HepG2 (cell line): ENCODE measurements around the gene SYCE1. TPM values are rescaled to one million over a fixed set of nuclear protein-coding genes. Genes with fewer than 3 reads are reported as not detected.
"Not testable (repeated sequence)": the region's sequence is repeated elsewhere in the genome, so short reads cannot be mapped to it uniquely, and the experiment has no call there.

Source experiments
- ATAC-seq: fragments of 200-7000 bp; cut with Tn5 transposase; 3 replicates; pipeline ENCODE4 v1.9.1; 2020; ENCODE audit warnings: mild to moderate bottlenecking, moderate library complexity
- BruUV-seq: library from RNA; stranded (reverse); fragments of 400-500 nt; replicated peaks from 2 replicates; lab custom pipeline; 2021; lab: Mats Ljungman, UMichigan
- CTCF ChIA-PET: fragments of 300-600 bp; formaldehyde crosslinking; extraction: SDS; loops from one replicate; lab custom pipeline; 2021; ENCODE audit warnings: low total read pairs, inconsistent platforms, low intra/inter-chr PET ratio; lab: Yijun Ruan, JAX
- POLR2A ChIA-PET: fragments of 350-600 bp; sonication (Branson Sonifier 250); formaldehyde crosslinking; loops from one replicate; lab custom pipeline; 2020; ENCODE audit warnings: antibody characterized with exemption, inconsistent platforms; lab: Yijun Ruan, JAX
- DNase-seq: peaks from one replicate; pipeline ENCODE4 v3.0.0-alpha.2; 2015; ENCODE audit warnings: low spot score
- FAIRE-seq: peaks from 3 replicates; lab custom pipeline; 2011; peaks lifted over from hg19 to GRCh38; lab: Jason Lieb, UNC
- H2AFZ ChIP-seq: one replicate; pipeline ENCODE4 v1.6.1; 2011; ENCODE audit warnings: low read length, inconsistent platforms
- H3K27ac ChIP-seq: fragments of 300-600 bp; 3 replicates; pipeline ENCODE4 v1.8.0; 2011; ENCODE audit warnings: mixed run types, mild to moderate bottlenecking, mixed read lengths, low read length, inconsistent platforms; ENCODE audit not compliant: insufficient read depth; ENCODE audit errors: extremely low read length
- H3K27me3 ChIP-seq, 2 experiments: fragments of 200-600 bp in 1 of 2; 2 replicates in 1 of 2; 3 replicates in 1 of 2; pipeline versions ENCODE4 v1.6.0 to v1.8.0; 2011; ENCODE audit warnings: low read length in 2 of 2, mild to moderate bottlenecking in 2 of 2, moderate library complexity in 2 of 2, inconsistent platforms in 1 of 2; ENCODE audit not compliant: insufficient read depth in 2 of 2, control insufficient read depth in 1 of 2
- H3K36me3 ChIP-seq, 2 experiments: fragments of 200-600 bp in 1 of 2; replicated peaks in 1 of 2; 2 replicates in 1 of 2; 3 replicates in 1 of 2; pipeline versions ENCODE4 v1.5.1 to v1.8.0; 2011; ENCODE audit warnings: low read length in 2 of 2, inconsistent platforms in 1 of 2; ENCODE audit not compliant: insufficient read depth in 2 of 2, control insufficient read depth in 1 of 2
- H3K4me1 ChIP-seq: 2 replicates; pipeline ENCODE4 v1.5.1; 2012; ENCODE audit warnings: low read length, inconsistent platforms; ENCODE audit not compliant: insufficient read depth
- H3K4me2 ChIP-seq: 2 replicates; pipeline ENCODE4 v1.6.0; 2011; ENCODE audit warnings: low read depth, low read length, inconsistent platforms
- H3K4me3 ChIP-seq, 3 experiments: fragments of 200-600 bp in 1 of 3; sonication (generic), shearing (Covaris generic) in 1 of 3; replicated peaks in 1 of 3; 2 replicates each; pipeline ENCODE4 v1.5.1; 2011 to 2016; ENCODE audit warnings: low read length in 3 of 3, inconsistent platforms in 2 of 3, low read depth in 2 of 3, mild to moderate bottlenecking in 2 of 3, control low read depth in 1 of 3, mixed read lengths in 1 of 3; ENCODE audit not compliant: insufficient read depth in 1 of 3
- H3K79me2 ChIP-seq: one replicate; pipeline ENCODE4 v1.6.1; 2011; ENCODE audit warnings: low read length, inconsistent platforms; ENCODE audit not compliant: insufficient read depth
- H3K9ac ChIP-seq: 2 replicates; pipeline ENCODE4 v1.6.0; 2011; ENCODE audit warnings: mild to moderate bottlenecking, low read depth, low read length, inconsistent platforms; ENCODE audit not compliant: insufficient read depth
- H3K9me3 ChIP-seq: 2 replicates; pipeline ENCODE4 v1.5.1; 2012; ENCODE audit warnings: mild to moderate bottlenecking, low read length
- H4K20me1 ChIP-seq: 2 replicates; pipeline ENCODE4 v1.6.0; 2011; ENCODE audit warnings: inconsistent platforms, mild to moderate bottlenecking, low read length, moderate library complexity; ENCODE audit not compliant: insufficient read depth
- ASH2L ChIP-seq: fragments of 300-600, 200-600 bp; sonication (generic); IDR thresholded peaks from 2 replicates; pipeline ENCODE4 v1.7.0; 2017; ENCODE audit warnings: low read depth, mild to moderate bottlenecking, moderate library complexity, mixed read lengths, low read length; ENCODE audit not compliant: insufficient read length
- GLI4 ChIP-seq: sonication (generic); formaldehyde crosslinking; IDR thresholded peaks from 2 replicates; pipeline ENCODE4 v1.5.1; 2020; ENCODE audit warnings: missing genetic modification reagents, mild to moderate bottlenecking, moderate library complexity, borderline replicate concordance
- MEIS2 ChIP-seq: sonication (generic); formaldehyde crosslinking; IDR thresholded peaks from 2 replicates; pipeline ENCODE4 v1.9.0; 2021; ENCODE audit warnings: mild to moderate bottlenecking, missing genetic modification reagents
- SALL2 ChIP-seq: sonication (generic); formaldehyde crosslinking; IDR thresholded peaks from 2 replicates; pipeline ENCODE4 v1.8.1; 2023; ENCODE audit warnings: mild to moderate bottlenecking, missing genetic modification reagents, inconsistent platforms
- SP140L ChIP-seq: sonication (generic); formaldehyde crosslinking; IDR thresholded peaks from 2 replicates; pipeline ENCODE4 v1.4.0; 2020; ENCODE audit warnings: missing genetic modification reagents, borderline replicate concordance
- ZBTB1 ChIP-seq: sonication (generic); formaldehyde crosslinking; IDR thresholded peaks from 2 replicates; pipeline ENCODE4 v1.4.0; 2020; ENCODE audit warnings: missing genetic modification reagents, borderline replicate concordance
- ZNF256 ChIP-seq: sonication (generic); formaldehyde crosslinking; conservative IDR thresholded peaks from 2 replicates; pipeline ENCODE4 v1.4.0; 2020; ENCODE audit warnings: missing genetic modification reagents
- ZNF3 ChIP-seq: IDR thresholded peaks from 2 replicates; pipeline ENCODE4 v1.7.0; 2017; ENCODE audit warnings: inconsistent platforms
- ZNF501 ChIP-seq: sonication (generic); formaldehyde crosslinking; IDR thresholded peaks from 2 replicates; pipeline ENCODE4 v1.5.1; 2020; ENCODE audit warnings: mild to moderate bottlenecking, moderate library complexity, missing genetic modification reagents
- ZNF546 ChIP-seq: sonication (generic); formaldehyde crosslinking; conservative IDR thresholded peaks from 2 replicates; pipeline ENCODE4 v1.8.1; 2023; ENCODE audit warnings: mild to moderate bottlenecking, missing genetic modification reagents
- WGBS: methylation state at CpG from one replicate; pipeline ENCODE4 v1.1.6; 2017; ENCODE audit warnings: low lambda C conversion rate; 5-methylcytosine and 5-hydroxymethylcytosine counted together
- in situ Hi-C: cut with HindIII; loops from 2 replicates; pipeline ENCODE4 v1.10.0; 2017; ENCODE audit warnings: low pct_unique_long_range_greater_than_20kb; ENCODE audit not compliant: extremely low pct_ligation_motif_present
- intact Hi-C: fragments of 100-400 bp; cut with micrococcal nuclease; formaldehyde crosslinking; loops from one replicate; pipeline ENCODE4 v1.10.0; 2022; ENCODE audit not compliant: unreplicated experiment
- polyA plus RNA-seq, 8 experiments: library from polyadenylated mRNA; depleted of rRNA in 3 of 8; stranded (reverse) in 7 of 8; unstranded in 1 of 8; fragments of >200 nt; fragmentation: Illumina TruSeq in 4 of 8; extraction: Trizol in 4 of 8; gene quantifications; 2 replicates each; pipeline versions ENCODE4 v1.2.1 to v1.2.3, GENCODE V29; 2011 to 2016; ENCODE audit warnings: low read depth in 4 of 8, missing spikeins in 1 of 8, mixed read lengths in 1 of 8; ENCODE audit not compliant: insufficient read depth in 1 of 8
- total RNA-seq, 5 experiments: library from RNA; depleted of rRNA; stranded (reverse); fragments of >200 nt; fragmentation: Illumina TruSeq; extraction: Trizol; gene quantifications; 2 replicates each; pipeline ENCODE4 v1.2.3, GENCODE V29; 2016; ENCODE audit warnings: low read depth in 1 of 5
- TF ChIP-seq, protein P1 (sequence below): sonication (generic); formaldehyde crosslinking; IDR thresholded peaks from 2 replicates; pipeline ENCODE4 v1.4.0; 2020; ENCODE audit warnings: missing genetic modification reagents
- TF ChIP-seq, protein P2 (sequence below): sonication (generic); formaldehyde crosslinking; IDR thresholded peaks from 2 replicates; pipeline ENCODE4 v1.5.1; 2020; ENCODE audit warnings: mild to moderate bottlenecking, missing genetic modification reagents

Gene SYCE1
- total and polyA plus RNA-seq, 2 of the 13 experiments (the other 11 are each of a cell fraction or from before 2014, with no cell fraction given), result not detected

DNA sequence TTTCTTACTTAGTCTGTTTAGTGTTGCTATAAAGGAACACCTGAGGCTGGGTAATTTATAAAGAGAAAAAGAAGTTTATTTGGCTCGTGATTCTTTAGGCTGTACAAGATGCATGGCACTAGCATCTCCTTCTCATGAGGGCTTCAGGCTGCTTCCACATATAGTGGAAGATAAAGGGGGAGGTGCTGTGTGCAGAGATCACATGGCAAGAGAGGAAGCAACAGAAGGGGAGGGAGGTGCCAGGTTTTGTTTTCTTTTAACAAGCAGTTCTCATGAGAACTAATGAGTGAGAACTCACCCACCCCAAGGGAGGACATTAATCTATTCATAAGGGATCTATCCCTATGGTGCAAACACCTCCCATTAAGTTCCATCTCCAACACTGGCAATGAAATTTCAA, 20.9 kb downstream of the SYCE1 start:
- intact Hi-C loops (no loop called here), in situ Hi-C loops (no loop called here)
- Histone ChIP-seq H4K20me1 (no peaks in the 10 kb centered on the region), H3K4me2 (no peak overlapping the region), H3K79me2 (no peaks in the 10 kb centered on the region), H3K36me3 (no peaks in the 10 kb centered on the region), H3K4me3 (no peak overlapping the region), H2AFZ (no peak overlapping the region), H3K4me1 (no peaks in the 10 kb centered on the region), H3K27ac (no peak overlapping the region), H3K9ac (no peak overlapping the region), H3K9me3 (no peaks in the 10 kb centered on the region), H3K27me3 (peaks cover 2 to 13% of the 10 kb centered on the region in 2 experiments; a peak in 4 of 5 replicates)
- ATAC-seq, result no peak
- ChIA-PET POLR2A (no interaction called here), CTCF (no interaction called here)
- BruUV-seq, result no TSS peak
- no peak for DNase-seq
- no peak for FAIRE-seq
- TF ChIP-seq, protein P1, sequence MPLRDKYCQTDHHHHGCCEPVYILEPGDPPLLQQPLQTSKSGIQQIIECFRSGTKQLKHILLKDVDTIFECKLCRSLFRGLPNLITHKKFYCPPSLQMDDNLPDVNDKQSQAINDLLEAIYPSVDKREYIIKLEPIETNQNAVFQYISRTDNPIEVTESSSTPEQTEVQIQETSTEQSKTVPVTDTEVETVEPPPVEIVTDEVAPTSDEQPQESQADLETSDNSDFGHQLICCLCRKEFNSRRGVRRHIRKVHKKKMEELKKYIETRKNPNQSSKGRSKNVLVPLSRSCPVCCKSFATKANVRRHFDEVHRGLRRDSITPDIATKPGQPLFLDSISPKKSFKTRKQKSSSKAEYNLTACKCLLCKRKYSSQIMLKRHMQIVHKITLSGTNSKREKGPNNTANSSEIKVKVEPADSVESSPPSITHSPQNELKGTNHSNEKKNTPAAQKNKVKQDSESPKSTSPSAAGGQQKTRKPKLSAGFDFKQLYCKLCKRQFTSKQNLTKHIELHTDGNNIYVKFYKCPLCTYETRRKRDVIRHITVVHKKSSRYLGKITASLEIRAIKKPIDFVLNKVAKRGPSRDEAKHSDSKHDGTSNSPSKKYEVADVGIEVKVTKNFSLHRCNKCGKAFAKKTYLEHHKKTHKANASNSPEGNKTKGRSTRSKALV, result no peak
- TF ChIP-seq ASH2L, result no peak
- TF ChIP-seq, protein P2, sequence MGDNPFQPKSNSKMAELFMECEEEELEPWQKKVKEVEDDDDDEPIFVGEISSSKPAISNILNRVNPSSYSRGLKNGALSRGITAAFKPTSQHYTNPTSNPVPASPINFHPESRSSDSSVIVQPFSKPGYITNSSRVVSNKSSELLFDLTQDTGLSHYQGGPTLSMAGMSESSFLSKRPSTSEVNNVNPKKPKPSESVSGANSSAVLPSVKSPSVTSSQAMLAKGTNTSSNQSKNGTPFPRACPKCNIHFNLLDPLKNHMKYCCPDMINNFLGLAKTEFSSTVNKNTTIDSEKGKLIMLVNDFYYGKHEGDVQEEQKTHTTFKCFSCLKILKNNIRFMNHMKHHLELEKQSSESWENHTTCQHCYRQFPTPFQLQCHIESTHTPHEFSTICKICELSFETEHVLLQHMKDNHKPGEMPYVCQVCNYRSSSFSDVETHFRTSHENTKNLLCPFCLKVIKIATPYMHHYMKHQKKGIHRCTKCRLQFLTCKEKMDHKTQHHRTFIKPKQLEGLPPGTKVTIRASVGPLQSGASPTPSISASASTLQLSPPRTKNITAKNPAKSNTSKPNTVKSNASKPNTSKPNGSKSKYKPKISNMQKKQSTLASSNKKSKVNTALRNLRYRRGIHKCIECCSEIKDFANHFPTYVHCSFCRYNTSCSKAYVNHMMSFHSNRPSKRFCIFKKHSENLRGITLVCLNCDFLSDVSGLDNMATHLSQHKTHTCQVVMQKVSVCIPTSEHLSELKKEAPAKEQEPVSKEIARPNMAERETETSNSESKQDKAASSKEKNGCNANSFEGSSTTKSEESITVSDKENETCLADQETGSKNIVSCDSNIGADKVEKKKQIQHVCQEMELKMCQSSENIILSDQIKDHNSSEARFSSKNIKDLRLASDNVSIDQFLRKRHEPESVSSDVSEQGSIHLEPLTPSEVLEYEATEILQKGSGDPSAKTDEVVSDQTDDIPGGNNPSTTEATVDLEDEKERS (CRISPR knock-in tag), result no peak
- TF ChIP-seq ZNF501 (CRISPR knock-in tag), result no peak
- no peak for TF ChIP-seq ZNF3 (CRISPR knock-in tag)
- no peak for TF ChIP-seq MEIS2
- no peak for TF ChIP-seq ZNF256 (CRISPR knock-in tag)
- TF ChIP-seq ZBTB1, result no peak
- no peak for TF ChIP-seq GLI4 (CRISPR knock-in tag)
- no peak for TF ChIP-seq SALL2 (CRISPR knock-in tag)
- TF ChIP-seq SP140L (CRISPR knock-in tag), result no peak
- no peak for TF ChIP-seq ZNF546 (CRISPR knock-in tag)
- 0% methylated on average over 1 of the region's 1 CpG for WGBS

DNA sequence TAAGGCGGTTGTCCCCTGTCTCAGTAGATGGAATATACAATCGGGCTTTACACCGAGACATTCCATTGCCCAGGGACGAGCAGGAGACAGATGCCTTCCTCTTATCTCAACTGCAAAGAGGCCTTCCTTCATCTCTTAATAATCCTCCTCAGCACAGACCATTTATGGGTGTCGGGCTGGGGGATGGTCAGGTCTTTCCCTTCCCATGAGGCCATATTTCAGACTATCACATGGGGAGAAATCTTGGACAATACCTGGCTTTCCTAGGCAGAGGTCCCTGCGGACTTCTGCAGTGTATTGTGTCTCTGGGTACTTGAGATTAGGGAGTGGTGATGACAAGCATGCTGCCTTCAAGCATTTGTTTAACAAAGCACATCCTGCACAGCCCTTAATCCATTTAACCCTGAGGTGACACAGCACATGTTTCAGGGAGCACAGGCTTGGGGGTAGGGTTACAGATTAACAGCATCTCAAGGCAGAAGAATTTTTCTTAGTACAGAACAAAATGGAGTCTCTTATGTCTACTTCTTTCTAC, 23.9 kb downstream of the SYCE1 start:
- H4K20me1 ChIP-seq, FAIRE-seq, H3K79me2 ChIP-seq, intact Hi-C loops, H3K36me3 ChIP-seq, H3K27ac ChIP-seq, H3K4me2 ChIP-seq, H3K4me1 ChIP-seq, ATAC-seq, H3K4me3 ChIP-seq, DNase-seq, BruUV-seq, in situ Hi-C loops, H3K9ac ChIP-seq, H3K9me3 ChIP-seq, H2AFZ ChIP-seq, CTCF ChIA-PET, POLR2A ChIA-PET: not testable (repeated sequence)
- 9% methylated on average over 4 of the region's 6 CpGs for WGBS
- peaks cover 2 to 17% of the 10 kb centered on the region in 2 experiments; a peak in 4 of 5 replicates for H3K27me3 ChIP-seq
